Stomach (tissue), 9 donors: ENCODE measurements around the gene C5orf24. TPM values are rescaled to one million over a fixed set of nuclear protein-coding genes. Genes with fewer than 3 reads are reported as not detected.
"Not testable (repeated sequence)": the region's sequence is repeated elsewhere in the genome, so short reads cannot be mapped to it uniquely, and the experiment has no call there.

ENCODE experiments used
- DNase-seq, 2 donors: peaks; one replicate each; pipeline versions ENCODE4 v3.0.0 to v3.0.0-alpha.2; 2013 to 2019
- H3K27ac ChIP-seq, 5 donors: fragments of 200-600 bp in 4 of 5; sonication (generic) in 4 of 5; one replicate each; pipeline ENCODE4 v1.5.1; 2013 to 2019; ENCODE audit warnings: mild to moderate bottlenecking in 1 of 5, moderate library complexity in 1 of 5
- H3K27me3 ChIP-seq, 3 donors: fragments of 200-600 bp; sonication (generic); one replicate each; pipeline ENCODE4 v1.5.1; 2017 to 2019; ENCODE audit warnings: mixed run types in 1 of 3
- H3K36me3 ChIP-seq, 4 donors: fragments of 200-600 bp; sonication (generic); 1 replicate in 3 of 4; 2 replicates in 1 of 4; pipeline ENCODE4 v1.5.1; 2016 to 2019
- H3K4me1 ChIP-seq, 4 donors: fragments of 200-600 bp; sonication (generic); one replicate each; pipeline ENCODE4 v1.5.1; 2016 to 2019
- H3K4me3 ChIP-seq, 4 donors: fragments of 200-600 bp; sonication (generic) in 3 of 4; one replicate each; pipeline ENCODE4 v1.5.1; 2016 to 2019; ENCODE audit warnings: mild to moderate bottlenecking in 1 of 4
- H3K9me3 ChIP-seq, 4 donors: fragments of 200-600 bp; sonication (generic); one replicate each; pipeline ENCODE4 v1.5.1; 2016 to 2019
- EP300 ChIP-seq: sonication (generic); formaldehyde crosslinking; IDR thresholded peaks from one replicate; pipeline ENCODE4 v1.6.1; 2017; ENCODE audit warnings: antibody characterized with exemption
- POLR2A ChIP-seq, 4 donors: fragments of 450-650 bp; IDR thresholded peaks; one replicate each; pipeline ENCODE4 v1.6.1; 2016; ENCODE audit warnings: antibody characterized with exemption in 4 of 4, control low read depth in 2 of 4, mild to moderate bottlenecking in 1 of 4, moderate library complexity in 1 of 4
- POLR2AphosphoS5 ChIP-seq, 3 donors: sonication (generic); formaldehyde crosslinking; IDR thresholded peaks; one replicate each; pipeline ENCODE4 v1.6.1; 2016; ENCODE audit warnings: antibody characterized with exemption in 3 of 3
- WGBS, 5 donors: extraction: QIAGEN DNeasy Blood & Tissue Kit in 3 of 5; methylation state at CpG; one replicate each; pipeline versions ENCODE4 v1.1.5 to v1.1.7; 2013 to 2018; 5-methylcytosine and 5-hydroxymethylcytosine counted together
- intact Hi-C: fragments of 100-400 bp; cut with DNase I; formaldehyde crosslinking; loops from one replicate; pipeline ENCODE4 v1.15.1; 2023; ENCODE audit warnings: low total_unique reads
- polyA plus RNA-seq, 3 donors: library from polyadenylated mRNA; stranded (reverse); fragments of 200-250 nt; gene quantifications; one replicate each; pipeline ENCODE4 v1.2.3, GENCODE V29; 2013
- total RNA-seq, 5 donors: library from RNA; depleted of rRNA; stranded (reverse); fragments of >200 nt; gene quantifications; one replicate each; pipeline versions ENCODE4 v1.1.0 to v1.2.3, GENCODE V29; 2014 to 2016
- TF ChIP-seq, protein P1 (sequence below), 7 experiments: fragments of 450-650 bp in 4 of 7; fragments of 200-600 bp in 3 of 7; sonication (generic) in 3 of 7; IDR thresholded peaks; one replicate each; pipeline ENCODE4 v1.5.1; 2016 to 2019; ENCODE audit warnings: antibody characterized with exemption in 7 of 7, control low read depth in 2 of 7, mild to moderate bottlenecking in 1 of 7
- donor health status: healthy with polysubstance abuse.
- donor health status: Bipolar disorder and iron deficiency.
- donor health status: healthy.

C5orf24 gene
- total and polyA plus RNA-seq, 8 donors: 16.0 to 54.9 (median 31.3) TPM

DNA sequence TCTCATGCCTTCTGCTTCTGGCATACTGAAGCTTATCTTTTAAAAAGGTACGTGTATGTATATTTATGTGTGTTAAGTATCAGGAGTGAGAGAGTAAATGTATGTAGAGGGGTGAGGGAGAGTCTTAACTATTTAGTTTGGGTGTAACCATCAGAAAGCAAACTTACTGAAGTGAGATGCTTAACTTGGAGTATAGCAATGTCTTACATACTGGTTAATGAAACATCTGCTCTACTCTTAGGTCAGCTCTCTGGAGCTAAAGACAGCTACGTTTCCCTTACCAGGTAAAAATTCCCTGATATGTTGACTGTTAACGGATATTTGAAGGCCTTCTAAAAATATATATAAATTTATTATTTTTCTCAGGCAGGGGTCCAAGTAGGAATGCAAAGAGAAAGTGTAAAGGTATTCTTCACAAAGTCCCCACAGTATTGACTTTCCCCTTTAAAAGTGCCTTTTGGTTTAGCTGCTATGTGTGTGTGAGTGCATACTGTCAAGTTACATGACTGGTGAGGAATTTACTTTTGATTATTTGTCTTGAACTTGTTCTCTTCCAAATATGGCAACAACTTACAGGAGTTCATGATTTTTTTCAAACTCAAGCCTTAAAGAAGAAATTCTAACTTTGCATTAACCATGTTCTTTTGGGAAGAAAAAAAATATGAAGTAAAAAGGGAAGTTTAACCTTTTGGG, 12.3 kb upstream of the C5orf24 start:
- Histone ChIP-seq H3K27ac (no peak overlapping the region), H3K4me3 (no peak overlapping the region), H3K36me3 (peaks cover 21 to 74% (median 59%) of the 10 kb centered on the region in 4 donors), H3K4me1 (peaks cover 0 to 13% (median 8%) of the 10 kb centered on the region in 4 donors), H3K27me3 (no peaks in the 10 kb centered on the region), H3K9me3 (no peaks in the 10 kb centered on the region)
- peak in 1 of 2 donors; percentile 21 for DNase-seq
- WGBS, 5 donors: 61 to 78% (median 65%) methylated on average over 3 of the region's 3 CpGs
- intact Hi-C loops: no loop called here
- TF ChIP-seq POLR2A (IDR thresholded peaks at IDR 0.05) (no peak), POLR2AphosphoS5 (IDR thresholded peaks at IDR 0.05) (no peak), EP300 (no peak)
- TF ChIP-seq, protein P1, sequence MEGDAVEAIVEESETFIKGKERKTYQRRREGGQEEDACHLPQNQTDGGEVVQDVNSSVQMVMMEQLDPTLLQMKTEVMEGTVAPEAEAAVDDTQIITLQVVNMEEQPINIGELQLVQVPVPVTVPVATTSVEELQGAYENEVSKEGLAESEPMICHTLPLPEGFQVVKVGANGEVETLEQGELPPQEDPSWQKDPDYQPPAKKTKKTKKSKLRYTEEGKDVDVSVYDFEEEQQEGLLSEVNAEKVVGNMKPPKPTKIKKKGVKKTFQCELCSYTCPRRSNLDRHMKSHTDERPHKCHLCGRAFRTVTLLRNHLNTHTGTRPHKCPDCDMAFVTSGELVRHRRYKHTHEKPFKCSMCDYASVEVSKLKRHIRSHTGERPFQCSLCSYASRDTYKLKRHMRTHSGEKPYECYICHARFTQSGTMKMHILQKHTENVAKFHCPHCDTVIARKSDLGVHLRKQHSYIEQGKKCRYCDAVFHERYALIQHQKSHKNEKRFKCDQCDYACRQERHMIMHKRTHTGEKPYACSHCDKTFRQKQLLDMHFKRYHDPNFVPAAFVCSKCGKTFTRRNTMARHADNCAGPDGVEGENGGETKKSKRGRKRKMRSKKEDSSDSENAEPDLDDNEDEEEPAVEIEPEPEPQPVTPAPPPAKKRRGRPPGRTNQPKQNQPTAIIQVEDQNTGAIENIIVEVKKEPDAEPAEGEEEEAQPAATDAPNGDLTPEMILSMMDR (IDR thresholded peaks at IDR 0.05): no peak

DNA sequence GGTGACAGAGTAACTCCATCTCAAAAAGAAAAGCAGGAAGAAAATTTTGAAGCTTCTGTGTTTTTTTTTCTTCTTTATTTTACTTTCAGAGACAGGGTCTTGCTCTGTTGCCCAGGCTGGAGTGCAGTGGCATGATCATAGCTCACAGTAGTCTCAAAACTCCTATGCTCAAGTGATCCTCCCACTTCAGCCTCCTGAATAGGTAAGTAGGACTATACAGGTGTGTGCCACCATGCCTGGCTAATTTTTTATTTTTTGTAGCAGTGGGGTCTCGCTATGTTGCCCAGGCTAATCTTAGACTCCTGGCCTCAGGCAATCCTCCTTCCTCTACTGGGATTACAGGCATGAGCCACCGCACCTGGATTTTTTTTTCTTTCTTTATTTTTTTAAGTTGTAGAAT, 10.1 kb upstream of the C5orf24 start:
- Histone ChIP-seq H3K27ac (no peak overlapping the region), H3K36me3 (peaks cover 17 to 78% (median 60%) of the 10 kb centered on the region in 4 donors), H3K4me1 (peaks cover 0 to 14% (median 8%) of the 10 kb centered on the region in 4 donors), H3K9me3 (no peaks in the 10 kb centered on the region), H3K4me3 (no peak overlapping the region), H3K27me3 (no peaks in the 10 kb centered on the region)
- 90 to 100% (median 98%) methylated on average over 2 of the region's 2 CpGs for WGBS, 5 donors
- TF ChIP-seq EP300 (no peak), POLR2A (IDR thresholded peaks at IDR 0.05) (no peak), POLR2AphosphoS5 (IDR thresholded peaks at IDR 0.05) (no peak)
- TF ChIP-seq, protein P1 (IDR thresholded peaks at IDR 0.05): no peak
- intact Hi-C loops: no loop called here
- DNase-seq: no peak

DNA sequence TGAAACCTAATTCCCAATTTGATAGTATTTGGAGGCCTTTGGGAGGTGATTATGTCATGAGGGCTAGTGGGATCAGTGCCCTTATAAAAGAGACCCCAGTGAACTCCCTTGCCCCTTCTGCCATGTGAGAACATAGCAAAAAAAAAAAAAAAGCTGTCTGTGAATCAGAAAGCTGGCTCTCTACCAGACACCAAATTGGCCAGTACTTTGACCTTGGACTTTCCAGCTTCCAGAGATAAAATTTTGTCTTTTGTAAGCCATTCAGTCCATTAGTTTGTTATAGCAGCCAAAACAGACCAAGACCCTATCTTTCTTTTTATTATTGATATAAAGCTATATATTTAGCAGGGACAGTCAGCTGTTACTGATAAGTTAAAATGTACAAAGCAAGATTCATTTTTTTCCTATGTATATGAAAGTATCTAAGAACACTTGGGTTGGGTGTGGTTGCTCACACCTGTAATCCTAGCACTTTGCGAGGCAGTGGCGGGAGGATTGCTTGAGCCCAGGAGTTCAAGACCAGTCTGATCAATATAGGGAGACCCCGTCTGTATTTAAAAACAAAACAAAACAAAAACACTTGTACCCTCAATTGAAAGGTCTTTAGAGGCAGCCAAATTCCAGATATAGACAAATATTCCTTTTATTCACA, 8.1 kb upstream of the C5orf24 start:
- Histone ChIP-seq H3K4me3 (no peak overlapping the region), H3K27ac (peak overlapping the region in 2 of 5 donors; percentile 7 to 11), H3K4me1 (peaks cover 9 to 14% (median 10%) of the 10 kb centered on the region in 4 donors), H3K36me3 (peaks cover 9 to 69% (median 54%) of the 10 kb centered on the region in 4 donors), H3K27me3 (no peaks in the 10 kb centered on the region), H3K9me3 (no peaks in the 10 kb centered on the region)
- WGBS, 5 donors: 27 to 67% (median 45%) methylated on average over 3 of the region's 3 CpGs
- intact Hi-C loops: no loop called here
- no peak for TF ChIP-seq EP300
- no peak for TF ChIP-seq POLR2AphosphoS5 (IDR thresholded peaks at IDR 0.05)
- no peak for TF ChIP-seq POLR2A (IDR thresholded peaks at IDR 0.05)
- TF ChIP-seq, protein P1 (IDR thresholded peaks at IDR 0.05): no peak
- no peak for DNase-seq

DNA sequence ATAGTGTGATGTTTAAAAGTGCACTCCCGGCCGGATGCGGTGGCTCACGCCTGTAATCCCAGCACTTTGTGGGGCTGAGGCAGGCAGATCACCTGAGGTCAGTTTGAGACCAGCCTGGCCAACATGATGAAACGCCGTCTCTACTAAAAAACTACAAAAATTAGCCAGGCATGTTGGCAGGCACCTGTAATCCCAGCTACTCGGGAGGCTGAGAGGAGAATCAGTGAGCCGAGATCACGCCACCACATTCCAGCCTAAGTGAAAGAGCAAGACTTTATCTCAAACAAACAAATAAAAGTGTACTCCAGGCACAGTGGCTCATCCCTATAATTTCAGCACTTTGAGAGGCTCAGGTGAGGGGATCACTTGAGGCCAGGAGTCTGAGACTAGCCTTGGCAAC, 7.4 kb upstream of the C5orf24 start:
- H3K27me3 ChIP-seq, intact Hi-C loops, H3K4me3 ChIP-seq, DNase-seq, H3K9me3 ChIP-seq: not testable (repeated sequence)
- H3K36me3 ChIP-seq: peaks cover 9 to 64% (median 51%) of the 10 kb centered on the region in 4 donors
- peaks cover 8 to 14% (median 12%) of the 10 kb centered on the region in 4 donors for H3K4me1 ChIP-seq
- 77 to 93% (median 87%) methylated on average over 9 of the region's 9 CpGs for WGBS, 5 donors
- peak overlapping the region in 1 of 5 donors; percentile 11 for H3K27ac ChIP-seq
